UCSD-AML1 (cell line): ENCODE measurements around the gene AMIGO3.

ENCODE experiments used
- DNase-seq: peaks from one replicate; lab custom pipeline; 2025; ENCODE audit not compliant: unreplicated experiment; lab: John Stamatoyannopoulos, UW

AMIGO3 gene

GRCh38 chr3:49670940-49671290 lies 48.6 kb downstream of the AMIGO3 start:
- no peak for DNase-seq

GRCh38 chr3:49669352-49669751 lies 50.1 kb downstream of the AMIGO3 start:
- no peak for DNase-seq

DNA sequence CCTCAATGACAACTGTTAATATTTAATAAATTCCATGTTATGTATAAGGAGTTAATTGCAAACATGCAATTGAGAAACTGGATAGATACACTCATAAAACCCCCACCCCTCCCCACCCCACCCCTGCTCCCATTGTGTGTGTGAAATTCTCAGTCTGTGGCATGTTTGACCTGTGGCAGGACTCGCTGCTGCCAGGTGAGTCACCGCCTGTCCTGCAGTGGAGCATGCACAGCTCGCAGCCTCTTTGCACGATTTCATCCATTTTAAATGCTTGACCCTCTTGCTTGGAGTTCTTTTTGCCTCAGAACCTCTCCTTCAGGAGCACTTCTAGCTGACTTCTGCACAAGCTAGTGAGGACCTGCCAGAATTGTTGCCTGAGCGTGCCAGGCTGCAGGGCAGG lies 50.6 kb downstream of the AMIGO3 start:
- DNase-seq = no peak

- no peak for DNase-seq
These were observed 51.1 kb downstream of the AMIGO3 start for GRCh38 chr3:49668414-49668797.

- no peak for DNase-seq
These were observed 51.6 kb downstream of the AMIGO3 start for GRCh38 chr3:49667701-49668413.
